WTC11 (cell line): ENCODE data around the gene CTDSPL2. TPM values are rescaled to one million over a fixed set of nuclear protein-coding genes. Genes with fewer than 3 reads are reported as not detected.
"Not testable (repeated sequence)": the region's sequence is repeated elsewhere in the genome, so short reads cannot be mapped to it uniquely, and the experiment has no call there.

Source experiments
- ATAC-seq: fragments of 200-7000 bp; cut with Tn5 transposase; 2 replicates; pipeline ENCODE4 v1.10.0; 2021; ENCODE audit warnings: mild to moderate bottlenecking, moderate library complexity
- CTCF ChIA-PET: fragments of 300-600 bp; sonication (Branson Sonifier 250); formaldehyde crosslinking; loops from one replicate; lab custom pipeline; 2021; ENCODE audit warnings: antibody characterized with exemption; lab: Charles Lee
- POLR2A ChIA-PET: fragments of 350-600 bp; sonication (Branson Sonifier 250); formaldehyde crosslinking; loops from one replicate; lab custom pipeline; 2021; ENCODE audit warnings: antibody characterized with exemption; lab: Charles Lee
- DNase-seq: peaks from one replicate; pipeline ENCODE4 v3.0.0; 2021; ENCODE audit warnings: low spot score
- H3K27ac Mint-ChIP-seq: 2 replicates; pipeline ENCODE4 v1.8.0; 2021; ENCODE audit warnings: mixed read lengths
- H3K27me3 Mint-ChIP-seq: 2 replicates; pipeline ENCODE4 v1.8.0; 2021; ENCODE audit warnings: low read depth, mild to moderate bottlenecking, moderate library complexity, mixed read lengths
- H3K36me3 Mint-ChIP-seq: 2 replicates; pipeline ENCODE4 v1.8.0; 2021; ENCODE audit warnings: mixed read lengths
- H3K4me1 Mint-ChIP-seq: 2 replicates; pipeline ENCODE4 v1.8.0; 2022; ENCODE audit warnings: mixed read lengths
- H3K4me3 Mint-ChIP-seq: 2 replicates; pipeline ENCODE4 v1.8.0; 2021; ENCODE audit warnings: mild to moderate bottlenecking, moderate library complexity, mixed read lengths
- H3K9me3 Mint-ChIP-seq: 2 replicates; pipeline ENCODE4 v1.8.0; 2021; ENCODE audit warnings: mixed read lengths
- ATF2 ChIP-seq: sonication (generic); formaldehyde crosslinking; IDR thresholded peaks from 2 replicates; pipeline ENCODE4 v1.8.1; 2022; ENCODE audit warnings: low read depth, missing genetic modification reagents, borderline replicate concordance
- CBFB ChIP-seq: sonication (generic); formaldehyde crosslinking; IDR thresholded peaks from 2 replicates; pipeline ENCODE4 v1.8.1; 2022; ENCODE audit warnings: mild to moderate bottlenecking, low read depth, missing genetic modification reagents
- E2F5 ChIP-seq: sonication (generic); formaldehyde crosslinking; IDR thresholded peaks from 2 replicates; pipeline ENCODE4 v1.8.1; 2022; ENCODE audit warnings: mild to moderate bottlenecking, moderate library complexity, missing genetic modification reagents
- KAT7 ChIP-seq: sonication (generic); formaldehyde crosslinking; IDR thresholded peaks from 2 replicates; pipeline ENCODE4 v1.8.1; 2023; ENCODE audit warnings: missing genetic modification reagents, mild to moderate bottlenecking, borderline replicate concordance
- NFE2L1 ChIP-seq: sonication (generic); formaldehyde crosslinking; IDR thresholded peaks from 2 replicates; pipeline ENCODE4 v1.8.1; 2023; ENCODE audit warnings: missing genetic modification reagents
- PRDM15 ChIP-seq: sonication (generic); formaldehyde crosslinking; IDR thresholded peaks from 2 replicates; pipeline ENCODE4 v1.8.0; 2022; ENCODE audit warnings: missing genetic modification reagents
- RORB ChIP-seq: fragments of 250-450 bp; sonication (Bioruptor Pico); IDR thresholded peaks from 2 replicates; pipeline ENCODE4 v1.9.0; 2021; ENCODE audit warnings: mild to moderate bottlenecking
- ZNF121 ChIP-seq: sonication (generic); formaldehyde crosslinking; IDR thresholded peaks from 2 replicates; pipeline ENCODE4 v1.8.0; 2023; ENCODE audit warnings: missing genetic modification reagents
- ZNF396 ChIP-seq: fragments of 250-450 bp; sonication (Bioruptor Pico); IDR thresholded peaks from 2 replicates; pipeline ENCODE4 v1.8.0; 2021; ENCODE audit warnings: mild to moderate bottlenecking, moderate library complexity, borderline replicate concordance
- total RNA-seq: library from RNA; stranded (reverse); gene quantifications from 3 replicates; pipeline ENCODE4 v1.2.3, GENCODE V29; 2021

Gene CTDSPL2
- total RNA-seq, 1 experiment from 2014 or later: 65.2 TPM

GRCh38 chr15:44541282-44541958, 114.0 kb downstream of the CTDSPL2 start:
- POLR2A ChIA-PET: interaction anchor here (0.6 kb wide), 1 partner anchor 80 kb away, joined by 3 read pairs; no protein-coding TSS in a partner anchor
- Mint-ChIP-seq H3K27me3 (no peaks in the 10 kb centered on the region), H3K9me3 (peaks cover 4% of the 10 kb centered on the region; the same call in 1 of the 2 replicates), H3K27ac (0 out of 2 replicates have a peak overlapping the region, but pooled peaks have one; percentile 61), H3K36me3 (peaks cover 35% of the 10 kb centered on the region), H3K4me3 (no peak overlapping the region), H3K4me1 (peaks cover 18% of the 10 kb centered on the region)
- DNase-seq (no peak), ATAC-seq (no peak)
- TF ChIP-seq NFE2L1 (CRISPR knock-in tag) (no peak), ZNF121 (CRISPR knock-in tag) (peak; percentile 88)
- CTCF ChIA-PET: no interaction called here

GRCh38 chr15:44542596-44542995, 115.2 kb downstream of the CTDSPL2 start:
- H3K27ac Mint-ChIP-seq: no peak overlapping the region
- H3K27me3 Mint-ChIP-seq: no peaks in the 10 kb centered on the region
- CTCF ChIA-PET: interaction anchor here (1.6 kb wide), 1 partner anchor 42 kb away, joined by 3 read pairs; no protein-coding TSS in a partner anchor
- peaks cover 36% of the 10 kb centered on the region for H3K36me3 Mint-ChIP-seq
- H3K4me3 Mint-ChIP-seq: no peak overlapping the region
- no peak for TF ChIP-seq ZNF396
- no peak for TF ChIP-seq KAT7 (CRISPR knock-in tag)
- no peak for TF ChIP-seq CBFB (CRISPR knock-in tag)
- TF ChIP-seq E2F5 (CRISPR knock-in tag): no peak
- no peak for TF ChIP-seq RORB
- POLR2A ChIA-PET: no interaction called here
- H3K4me1 Mint-ChIP-seq: peaks cover 17% of the 10 kb centered on the region
- H3K9me3 Mint-ChIP-seq: peaks cover 4% of the 10 kb centered on the region; the same call in 1 of the 2 replicates
- no peak for ATAC-seq
- DNase-seq: no peak

GRCh38 chr15:44544745-44545144, 117.3 kb downstream of the CTDSPL2 start:
- H3K36me3 Mint-ChIP-seq: peaks cover 39% of the 10 kb centered on the region
- H3K4me3 Mint-ChIP-seq, H3K4me1 Mint-ChIP-seq, H3K27me3 Mint-ChIP-seq, POLR2A ChIA-PET, DNase-seq, ATAC-seq, H3K9me3 Mint-ChIP-seq: not testable (repeated sequence)
- H3K27ac Mint-ChIP-seq: peak overlapping the region; percentile 49; the same call in 1 of the 2 replicates
- CTCF ChIA-PET: interaction anchor here (0.7 kb wide), 1 partner anchor 33 kb away, joined by 3 read pairs; no protein-coding TSS in a partner anchor

- ChIA-PET POLR2A (interaction anchor here (0.6 kb wide), 1 partner anchor 204 kb away, joined by 4 read pairs; no protein-coding TSS in a partner anchor), CTCF (interaction anchor here (0.7 to 2.0 kb wide), 11 partner anchors 9 to 665 kb away, joined by 3 to 10 read pairs (median 4); partner anchors contain the start of gene EIF3J)
- DNase-seq (no peak), ATAC-seq (peak; percentile 61)
- Mint-ChIP-seq H3K9me3 (peaks cover 4% of the 10 kb centered on the region; the same call in 1 of the 2 replicates), H3K36me3 (peaks cover 36% of the 10 kb centered on the region), H3K4me3 (no peak overlapping the region), H3K27ac (no peak overlapping the region), H3K27me3 (no peaks in the 10 kb centered on the region), H3K4me1 (peaks cover 6% of the 10 kb centered on the region; the same call in 1 of the 2 replicates)
- TF ChIP-seq PRDM15 (CRISPR knock-in tag): no peak
- no peak for TF ChIP-seq ATF2 (CRISPR knock-in tag)
These were observed 118.7 kb downstream of the CTDSPL2 start for GRCh38 chr15:44545913-44546802.

GRCh38 chr15:44549152-44549551, 121.7 kb downstream of the CTDSPL2 start:
- CTCF ChIA-PET, H3K4me3 Mint-ChIP-seq, DNase-seq, H3K9me3 Mint-ChIP-seq, POLR2A ChIA-PET, H3K4me1 Mint-ChIP-seq, ATAC-seq, H3K27me3 Mint-ChIP-seq: not testable (repeated sequence)
- peak overlapping the region; percentile 42; the same call in 1 of the 2 replicates for H3K27ac Mint-ChIP-seq
- peaks cover 38% of the 10 kb centered on the region for H3K36me3 Mint-ChIP-seq
